Iris pigment epithelial cell (primary cell): ENCODE results near the gene ACSL4.
"Not testable (repeated sequence)": the region's sequence is repeated elsewhere in the genome, so short reads cannot be mapped to it uniquely, and the experiment has no call there.

Experiments used
- DNase-seq: peaks from one replicate; pipeline ENCODE4 v3.0.0-alpha.2; 2011; ENCODE audit warnings: low read depth

The ACSL4 gene

DNA sequence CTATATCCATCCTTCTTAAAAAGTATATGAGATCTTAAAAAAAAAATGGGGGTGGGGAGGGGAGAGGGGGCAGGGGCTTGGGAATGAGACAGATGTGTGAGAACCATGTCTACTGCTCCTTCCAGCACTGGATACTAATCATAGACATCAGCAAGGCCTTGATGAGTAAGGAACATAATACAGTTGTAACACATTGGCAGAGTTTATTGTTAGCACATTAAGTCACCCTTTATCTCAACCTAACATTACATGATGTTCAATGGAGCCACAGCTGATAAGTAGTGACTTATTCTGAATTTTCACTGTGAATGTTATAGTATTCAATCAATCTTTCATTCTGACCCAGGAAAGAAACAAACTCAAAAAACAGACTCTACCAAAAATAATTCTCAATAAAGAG is 60.8 kb downstream of the ACSL4 start:
- DNase-seq, result no peak

GRCh38 chrX:109671170-109671569 is 61.9 kb downstream of the ACSL4 start:
- not testable (repeated sequence) for DNase-seq

DNA sequence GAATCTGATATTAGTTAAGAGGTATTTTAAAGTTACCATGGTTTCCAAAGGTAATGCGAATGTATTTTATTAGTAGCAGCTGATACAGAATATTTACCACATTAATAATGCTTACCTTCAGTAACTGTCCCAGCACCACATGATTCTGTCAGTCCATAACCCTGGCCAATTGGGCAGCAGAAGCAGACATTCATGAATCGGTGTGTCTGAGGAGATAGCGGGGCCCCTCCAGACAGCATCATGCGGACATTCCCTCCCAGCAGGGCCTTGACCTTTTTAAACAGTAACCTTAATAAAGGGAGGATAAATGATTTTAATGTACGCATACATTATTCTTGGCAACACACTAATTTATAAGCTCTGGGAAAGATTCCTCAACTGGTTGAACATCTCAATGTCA is 65.1 kb downstream of the ACSL4 start:
- no peak for DNase-seq

- DNase-seq, result no peak
Measured at GRCh38 chrX:109660435-109661143, 72.5 kb downstream of the ACSL4 start.

DNA sequence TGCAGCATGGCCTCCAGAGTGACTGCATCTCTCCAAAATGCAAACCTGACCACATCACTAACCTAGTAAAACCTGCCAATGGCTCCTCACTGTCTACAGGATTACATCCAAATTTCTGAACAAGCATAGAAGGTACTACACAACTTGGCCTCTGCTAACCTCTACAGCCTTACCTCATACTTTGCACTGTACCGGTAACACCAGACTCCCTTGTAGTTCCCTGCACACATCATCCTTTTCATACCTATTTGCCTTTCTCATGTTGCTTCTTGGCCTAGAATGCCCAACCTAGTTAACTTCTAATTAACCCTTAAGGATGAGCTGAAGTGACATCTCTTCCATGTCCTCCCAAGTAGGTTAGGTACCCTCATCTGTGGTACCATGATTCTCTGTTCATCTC is 74.7 kb downstream of the ACSL4 start:
- no peak for DNase-seq

- not testable (repeated sequence) for DNase-seq
Measured at GRCh38 chrX:109657364-109657763, 75.7 kb downstream of the ACSL4 start.

GRCh38 chrX:109656774-109657173 is 76.3 kb downstream of the ACSL4 start:
- DNase-seq, result no peak

DNA sequence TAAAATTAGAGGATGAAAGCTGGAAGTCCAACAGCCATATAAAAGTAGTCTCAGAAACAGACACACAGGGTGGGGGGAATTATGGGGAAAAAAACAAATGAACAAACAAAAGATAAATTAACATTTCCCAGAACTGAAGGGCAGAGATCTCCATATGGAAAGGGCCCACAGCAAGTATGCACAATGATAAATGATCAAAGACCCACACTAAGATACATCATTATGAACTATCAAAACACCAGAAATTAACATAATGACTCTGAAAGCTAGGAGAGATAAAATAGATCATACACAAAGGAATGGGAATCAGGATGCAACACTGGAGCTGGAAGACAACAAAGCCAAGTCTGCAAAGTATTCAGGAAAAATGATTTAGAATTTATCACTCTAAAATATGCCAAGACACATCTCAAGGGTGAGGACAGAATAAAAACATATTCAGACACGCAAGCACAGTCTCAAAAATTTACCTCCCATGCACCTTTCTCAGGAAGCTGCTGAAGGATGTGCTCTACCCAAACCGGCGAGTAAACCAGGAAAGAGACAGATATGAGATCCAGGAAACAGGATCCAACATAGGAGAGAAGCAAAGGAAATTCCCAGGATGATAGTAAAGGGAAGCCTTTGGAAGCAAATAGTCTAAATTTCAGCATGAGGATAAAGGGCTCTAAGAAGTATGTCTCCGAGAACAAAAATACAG is 77.4 kb downstream of the ACSL4 start:
- no peak for DNase-seq

GRCh38 chrX:109654516-109655109 is 78.4 kb downstream of the ACSL4 start:
- DNase-seq, result no peak

DNA sequence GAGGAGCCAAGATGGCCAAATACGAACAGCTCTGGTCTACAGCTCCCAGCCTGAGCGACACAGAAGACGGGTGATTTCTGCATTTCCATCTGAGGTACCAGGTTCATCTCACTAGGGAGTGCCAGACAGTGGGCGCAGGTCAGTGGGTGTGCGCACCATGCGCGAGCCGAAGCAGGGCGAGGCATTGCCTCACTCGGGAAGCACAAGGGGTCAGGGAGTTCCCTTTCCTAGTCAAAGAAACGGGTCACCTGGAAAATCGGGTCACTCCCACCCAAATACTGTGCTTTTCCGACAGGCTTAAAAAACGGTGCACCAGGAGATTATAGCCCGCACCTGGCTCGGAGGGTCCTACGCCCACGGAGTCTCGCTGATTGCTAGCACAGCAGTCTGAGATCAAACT is 88.4 kb downstream of the ACSL4 start:
- DNase-seq, result not testable (repeated sequence)

- DNase-seq, result no peak
Measured at GRCh38 chrX:109643687-109644086, 89.4 kb downstream of the ACSL4 start.

- DNase-seq, result no peak
Measured at GRCh38 chrX:109638158-109638557, 94.9 kb downstream of the ACSL4 start.

- DNase-seq, result not testable (repeated sequence)
Measured at GRCh38 chrX:109637477-109637876, 95.6 kb downstream of the ACSL4 start.

DNA sequence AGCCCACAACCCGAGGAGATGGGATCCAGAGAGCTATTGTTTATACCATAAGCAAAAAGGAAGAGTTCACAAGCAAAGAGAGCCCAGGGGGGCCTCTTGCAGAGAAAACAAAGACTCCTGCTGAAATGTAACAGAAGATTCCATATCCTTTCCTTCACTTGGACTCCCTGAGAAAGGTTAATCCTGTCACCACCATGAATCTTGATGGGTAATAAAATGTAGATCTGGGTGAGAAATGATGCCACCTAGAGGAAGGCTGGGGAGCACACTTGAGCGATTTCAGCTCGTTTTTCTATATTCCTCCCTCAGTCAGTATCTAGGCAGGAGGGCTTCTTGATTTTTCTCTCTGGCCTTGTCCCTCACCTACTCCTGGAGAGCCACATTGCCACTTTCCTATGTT is 97.9 kb downstream of the ACSL4 start:
- DNase-seq, result peak; percentile 19

DNA sequence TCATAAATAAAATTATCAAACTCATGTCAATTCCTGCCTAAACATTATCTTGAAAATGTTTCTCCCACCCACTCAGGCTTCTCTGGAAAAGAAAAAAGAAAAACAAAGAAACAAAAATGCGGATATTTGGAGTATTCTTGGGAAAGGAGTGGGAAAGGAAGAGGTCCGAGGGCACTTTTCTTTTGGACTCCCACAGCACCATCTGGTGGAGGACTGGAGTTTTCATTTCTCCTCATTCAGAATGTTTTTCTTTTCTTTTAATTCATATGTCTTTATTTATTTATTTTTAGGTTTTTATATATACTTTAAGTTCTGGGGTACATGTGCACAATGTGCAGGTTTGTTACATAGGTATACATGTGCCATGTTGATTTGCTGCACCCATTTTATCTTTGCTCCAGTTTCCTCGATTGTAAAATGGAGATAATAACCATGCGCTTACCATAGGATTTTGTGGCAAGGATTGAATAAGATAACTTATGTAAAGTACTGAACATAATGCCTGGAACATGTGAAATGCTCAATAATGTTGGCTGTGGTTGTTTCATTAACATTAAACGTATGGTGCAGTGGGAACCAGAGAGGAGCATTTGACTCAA is 100.1 kb downstream of the ACSL4 start:
- peak; percentile 13 for DNase-seq

GRCh38 chrX:109629310-109629709 is 103.7 kb downstream of the ACSL4 start:
- no peak for DNase-seq

- no peak for DNase-seq
Measured at GRCh38 chrX:109626637-109627036, 106.4 kb downstream of the ACSL4 start.

GRCh38 chrX:109624641-109625616 is 108.1 kb downstream of the ACSL4 start, which contains the start of gene KCNE5:
Gene KCNE5, minus strand, starts transcription at chrX:109625172. Its CDS starts 152 bp downstream, at chrX:109625020.
- DNase-seq, result no peak

- DNase-seq, result no peak
Measured at GRCh38 chrX:109623997-109624396, 109.1 kb downstream of the ACSL4 start.

- no peak for DNase-seq
Measured at GRCh38 chrX:109622270-109622669, 110.8 kb downstream of the ACSL4 start.

GRCh38 chrX:109619771-109620170 is 113.3 kb downstream of the ACSL4 start:
- no peak for DNase-seq

DNA sequence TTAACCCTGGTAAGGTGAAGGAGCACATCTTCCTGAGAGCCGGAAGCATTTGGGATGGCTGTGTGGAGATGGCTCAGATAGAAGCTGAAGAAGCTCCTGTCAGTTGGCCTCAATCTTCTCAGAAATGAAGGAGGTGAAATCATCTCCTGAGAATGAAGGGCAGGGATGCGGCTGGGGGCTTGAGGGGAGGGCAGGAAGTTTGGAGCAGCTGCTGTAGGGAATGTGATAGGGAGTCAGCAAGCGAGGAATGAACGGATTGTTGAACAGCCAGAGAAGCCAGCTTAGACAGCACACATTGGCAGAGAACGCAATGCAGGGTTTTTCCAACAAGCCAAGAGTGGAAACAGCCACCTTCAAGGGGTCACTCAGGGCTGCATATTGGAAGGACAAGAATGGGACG is 118.1 kb downstream of the ACSL4 start:
- DNase-seq, result no peak
